Non-pigmented ciliary epithelial cell (primary cell): ENCODE measurements around the gene SLC24A3.

Source experiments
- DNase-seq: peaks from one replicate; pipeline ENCODE4 v3.0.0-alpha.2; 2010; ENCODE audit warnings: low read depth

Gene SLC24A3

DNA sequence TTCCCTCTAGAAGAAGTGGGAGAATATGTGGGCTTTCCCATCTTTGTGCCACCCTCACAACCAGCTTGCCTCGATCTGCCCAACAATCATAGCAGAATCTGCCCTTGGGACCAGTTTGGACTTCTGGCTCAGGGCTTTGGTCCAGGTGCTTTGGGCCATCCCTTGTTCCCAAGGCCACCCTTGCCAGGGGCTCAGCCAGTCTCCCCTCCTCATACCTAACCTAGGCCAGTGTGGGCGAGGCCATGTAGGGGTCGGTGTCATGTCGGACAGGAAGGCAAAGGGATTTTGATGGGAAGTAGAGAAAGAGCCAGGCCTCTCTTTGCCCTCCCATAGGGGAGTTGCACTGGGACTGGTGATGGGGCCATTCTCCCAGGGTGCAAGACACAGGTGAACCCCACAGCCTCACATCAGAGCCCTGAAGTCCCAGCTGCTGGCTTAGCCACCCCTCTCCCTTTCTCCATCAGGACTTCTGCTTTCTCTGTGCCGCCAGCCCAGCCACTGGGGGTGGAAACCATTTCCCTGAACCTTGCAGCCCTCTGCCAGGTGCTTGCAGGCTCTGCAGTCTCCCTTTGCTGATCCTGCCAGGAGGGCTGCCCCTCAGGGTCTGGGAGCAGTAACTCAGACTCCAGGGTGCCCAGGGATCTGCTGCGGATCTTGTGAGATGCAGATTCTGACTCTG, 60.7 kb downstream of the SLC24A3 start:
- no peak for DNase-seq

DNA sequence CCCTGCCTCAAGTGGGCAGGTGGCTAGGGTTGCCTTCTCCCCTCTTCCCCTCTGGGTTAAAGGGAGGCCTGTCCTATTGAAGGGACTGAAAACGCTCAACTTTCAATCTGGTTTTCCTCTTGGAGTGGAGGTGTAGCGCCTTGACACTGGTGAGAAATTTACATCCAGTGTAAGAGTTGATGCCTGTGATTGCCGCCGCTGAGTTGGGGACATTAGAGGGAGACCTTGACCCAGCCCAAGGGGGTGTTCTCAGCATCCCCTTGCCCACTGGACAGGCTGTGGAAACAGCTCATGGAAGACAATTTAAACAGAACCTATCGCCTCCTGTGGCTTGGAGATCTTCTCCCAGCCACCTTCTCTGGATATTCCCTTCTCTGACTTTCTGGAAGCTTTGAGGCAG, 61.6 kb downstream of the SLC24A3 start:
- DNase-seq = no peak

DNA sequence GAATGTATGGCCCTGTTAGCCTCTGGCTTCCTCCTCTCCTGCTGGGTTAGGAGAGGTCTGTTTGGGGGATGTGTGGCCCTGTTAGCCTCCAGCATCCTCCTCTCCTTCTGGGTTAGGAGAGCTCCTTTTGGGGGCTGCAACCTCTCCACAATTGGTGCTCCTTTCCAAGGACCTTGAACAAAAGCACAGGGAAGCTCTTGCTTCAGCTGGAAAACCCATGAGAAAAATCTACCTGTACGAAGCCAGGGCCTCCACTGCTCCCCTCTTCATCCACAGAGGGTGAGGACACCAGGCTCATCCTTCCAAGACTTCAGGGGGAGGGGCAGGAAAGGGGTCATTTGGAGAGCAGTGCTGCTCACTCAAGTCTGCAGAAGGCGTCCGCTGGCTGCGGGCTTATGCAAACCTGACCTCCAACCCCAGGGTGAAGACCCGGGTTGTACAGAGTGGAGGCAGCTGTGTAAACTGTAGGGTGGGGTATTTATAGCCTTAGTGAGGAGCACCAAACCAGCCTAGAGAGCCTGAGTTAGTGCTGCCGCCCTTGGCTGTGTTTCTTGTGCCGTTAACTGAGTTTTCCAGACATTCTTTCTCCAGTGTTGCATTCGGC, 62.1 kb downstream of the SLC24A3 start:
- DNase-seq = no peak

DNA sequence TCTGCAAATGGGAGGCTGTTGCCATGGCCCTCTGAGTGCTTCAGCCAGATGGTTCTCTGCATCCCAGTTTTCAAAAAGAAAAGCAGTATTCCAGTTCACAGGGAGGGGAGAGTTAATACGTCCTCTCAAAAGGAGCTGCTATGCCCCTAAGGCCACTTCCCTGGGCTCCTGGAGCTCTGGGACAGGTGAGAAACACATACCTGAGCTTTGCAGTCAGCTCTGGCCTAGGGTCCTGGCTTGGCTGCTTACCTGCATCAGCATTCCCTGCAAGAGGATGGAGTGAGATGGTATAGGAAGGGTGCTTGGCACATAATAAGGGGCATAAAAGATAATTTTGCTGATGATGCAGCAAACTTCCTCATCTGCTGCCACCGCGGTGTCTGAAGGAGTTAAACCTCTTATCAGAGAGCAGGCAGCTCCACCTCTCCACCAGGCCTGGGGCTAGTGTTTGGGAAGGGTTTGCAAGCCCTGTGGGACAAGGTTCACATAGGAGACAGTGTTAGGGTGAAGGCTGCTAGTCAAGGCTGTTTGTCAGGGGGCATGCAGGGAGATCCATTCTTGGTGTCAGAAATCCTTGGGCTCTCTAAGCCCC, 62.7 kb downstream of the SLC24A3 start:
- DNase-seq = no peak

DNA sequence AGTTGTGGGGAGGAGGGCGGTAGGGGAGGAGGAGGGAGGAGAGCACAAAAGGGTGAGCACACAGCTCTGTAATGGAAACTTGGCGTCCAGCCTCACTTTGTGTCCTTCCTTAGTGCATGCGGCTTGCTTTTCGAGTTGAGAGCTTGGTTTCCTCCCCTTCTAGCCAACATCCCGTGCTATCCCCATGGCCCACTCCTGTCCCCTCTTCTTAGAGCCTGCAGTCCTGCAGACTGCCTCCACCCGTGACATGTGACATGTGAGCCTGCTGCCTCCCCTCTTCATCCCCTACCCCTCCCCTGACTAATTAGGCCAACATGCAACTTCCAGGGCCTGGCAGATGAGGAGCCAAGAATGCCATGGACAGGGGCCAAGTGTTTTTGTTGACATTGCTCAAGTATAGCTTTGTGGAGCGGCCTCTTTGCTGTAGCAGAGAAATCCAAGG, 63.2 kb downstream of the SLC24A3 start:
- no peak for DNase-seq

DNA sequence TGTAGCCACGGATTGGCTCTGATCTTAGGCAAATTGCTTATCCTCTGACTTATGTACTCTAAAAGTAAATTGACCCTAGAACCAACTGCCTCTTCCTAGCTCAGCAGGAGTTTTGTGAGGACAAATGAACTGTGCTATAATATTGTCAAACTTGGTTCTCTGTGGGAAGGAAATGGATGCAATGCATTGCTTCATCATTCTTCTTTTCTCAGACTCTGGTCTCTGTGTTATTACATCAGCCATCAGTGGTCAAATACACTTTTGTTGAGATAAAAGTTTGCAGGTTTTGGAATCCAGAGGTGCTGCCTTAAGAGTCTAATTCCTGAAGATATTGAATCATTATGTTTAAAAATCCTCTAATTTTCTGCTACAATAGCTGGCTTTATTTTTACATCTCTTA, 64.9 kb downstream of the SLC24A3 start:
- no peak for DNase-seq

DNA sequence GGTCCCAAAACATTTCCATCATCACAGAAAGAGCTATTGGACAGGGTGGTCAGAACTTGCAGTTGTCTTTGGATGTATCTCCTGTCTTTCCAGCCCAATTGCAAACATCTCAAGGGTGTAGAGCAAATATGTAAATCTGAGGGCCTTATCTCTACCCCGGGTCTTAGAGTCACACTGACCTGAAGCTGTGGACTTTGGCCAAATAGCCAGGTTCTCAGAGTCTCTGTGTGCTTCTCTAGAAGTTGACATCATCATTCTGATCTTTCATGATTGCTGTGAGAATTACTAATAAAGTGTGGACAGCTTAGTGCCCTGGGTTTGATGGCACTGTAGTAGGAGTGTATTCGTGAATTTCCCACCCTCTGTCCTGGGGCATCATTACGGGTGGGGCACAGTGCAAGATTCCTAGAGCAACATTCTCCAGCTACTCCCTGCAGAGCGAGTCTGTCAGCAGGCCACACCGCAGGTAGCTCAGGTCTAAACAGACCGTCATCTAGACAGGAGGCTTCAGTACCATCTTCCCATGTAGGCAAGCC, 71.1 kb downstream of the SLC24A3 start:
- DNase-seq = no peak

DNA sequence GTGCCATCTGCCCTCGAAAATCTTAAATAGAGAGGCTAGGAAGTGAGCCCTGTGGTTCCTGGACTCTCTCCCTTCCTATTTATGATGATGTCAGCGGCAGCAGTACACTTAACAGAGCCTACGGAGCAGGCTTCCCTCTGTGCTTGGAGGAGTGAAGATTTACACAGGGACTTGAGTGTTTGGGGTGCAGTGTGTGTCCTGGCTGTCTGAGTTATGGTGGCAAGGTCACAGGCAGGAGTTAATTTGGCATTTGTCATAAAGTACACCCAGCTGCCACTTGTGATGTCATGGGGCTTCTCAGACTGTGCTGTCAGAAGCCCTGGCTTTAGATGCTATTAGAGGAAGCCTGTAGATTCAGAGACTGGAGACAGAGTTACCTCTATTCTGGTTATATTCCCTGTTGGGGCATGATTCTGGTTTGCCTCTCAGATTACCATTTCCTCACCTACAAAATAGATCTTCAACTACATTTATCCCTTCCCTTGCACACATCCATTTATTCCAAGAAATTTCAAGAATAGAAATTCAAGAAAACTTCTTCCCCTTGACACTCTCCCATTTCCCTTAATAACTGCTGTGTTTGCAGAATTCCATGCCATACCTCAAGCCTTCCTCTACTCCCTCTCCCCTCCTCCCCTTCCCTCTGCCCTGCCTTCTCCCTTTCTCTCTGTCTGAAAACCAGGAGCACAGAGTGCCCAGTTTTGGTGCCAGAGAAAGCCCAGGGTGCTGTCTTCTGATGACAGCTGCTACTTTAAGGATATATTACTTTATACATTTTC, 72.1 kb downstream of the SLC24A3 start:
- DNase-seq = no peak

DNA sequence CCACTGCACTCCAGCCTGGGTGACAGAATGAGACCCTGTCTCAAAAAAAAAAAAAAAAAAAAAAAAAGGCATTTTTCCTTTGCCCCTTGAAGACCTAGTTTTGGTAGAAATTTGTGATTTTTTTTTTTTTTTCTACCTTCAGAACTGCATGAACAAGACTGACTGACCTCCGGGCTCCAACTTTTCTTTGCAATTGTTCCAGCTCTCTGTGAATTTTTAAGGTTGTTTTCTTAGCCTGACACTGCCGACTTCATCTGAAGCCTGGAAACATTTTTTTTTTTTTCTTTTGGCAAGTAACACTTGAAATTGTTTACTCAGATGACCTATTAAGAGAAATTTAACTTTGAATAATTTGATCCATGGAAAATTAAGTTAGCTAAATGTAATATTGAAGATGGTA, 73.0 kb downstream of the SLC24A3 start:
- no peak for DNase-seq

DNA sequence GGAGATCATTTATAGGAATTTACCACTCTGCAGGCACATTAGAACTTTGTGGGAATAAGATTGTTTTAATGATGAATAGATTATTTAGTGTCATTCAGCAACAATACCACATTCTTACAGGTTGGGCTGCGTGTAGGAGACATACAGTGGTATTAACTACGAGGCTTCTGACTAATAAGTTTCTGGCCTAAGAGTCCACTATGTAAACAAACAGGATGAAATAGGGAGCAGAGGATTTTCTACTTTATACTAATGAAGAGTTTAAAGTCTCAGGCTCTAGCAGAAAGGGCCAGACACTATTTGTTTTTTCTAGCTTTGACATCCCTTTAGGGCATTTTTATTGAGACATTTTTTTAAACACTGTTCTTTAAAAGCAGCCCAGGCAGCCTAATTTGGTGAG, 75.6 kb downstream of the SLC24A3 start:
- DNase-seq = no peak

DNA sequence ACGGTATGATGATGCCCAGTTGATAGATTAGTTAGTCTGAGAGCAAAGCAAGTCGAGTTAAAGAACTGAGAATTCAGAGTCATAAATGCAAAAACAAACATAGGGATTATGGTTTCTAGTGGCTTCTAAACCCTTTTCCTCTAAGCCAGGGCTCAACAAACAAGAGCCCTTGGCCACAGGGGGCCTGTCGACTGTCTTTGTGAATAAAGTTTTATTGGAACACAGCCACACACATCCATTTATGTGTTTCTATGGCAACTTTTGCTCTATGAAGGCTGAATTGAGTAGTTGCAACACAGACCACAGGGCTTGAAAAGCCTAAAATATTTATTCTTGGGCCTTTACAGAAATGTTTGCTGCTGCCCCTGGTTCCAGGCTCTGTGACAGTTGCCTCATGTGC, 76.2 kb downstream of the SLC24A3 start:
- DNase-seq = no peak

DNA sequence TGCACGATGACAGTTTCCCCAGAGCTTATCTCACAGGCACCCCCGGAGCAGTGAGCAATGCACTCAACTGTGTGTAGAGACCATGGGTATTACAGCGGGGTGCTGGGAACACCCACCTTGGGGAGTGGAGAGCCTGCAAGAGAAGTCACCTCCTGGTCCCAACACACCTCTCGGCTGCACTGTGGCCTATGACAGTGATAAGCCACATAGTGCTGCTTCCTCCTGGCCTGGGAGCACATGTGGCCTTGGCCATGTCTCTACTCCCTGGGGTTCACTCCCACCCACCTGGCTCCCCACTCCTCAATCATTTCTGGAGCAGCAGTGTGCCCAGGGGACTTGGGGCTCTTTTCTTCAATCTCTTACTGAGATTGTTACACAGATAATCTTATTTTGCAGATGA, 77.0 kb downstream of the SLC24A3 start:
- DNase-seq = no peak

DNA sequence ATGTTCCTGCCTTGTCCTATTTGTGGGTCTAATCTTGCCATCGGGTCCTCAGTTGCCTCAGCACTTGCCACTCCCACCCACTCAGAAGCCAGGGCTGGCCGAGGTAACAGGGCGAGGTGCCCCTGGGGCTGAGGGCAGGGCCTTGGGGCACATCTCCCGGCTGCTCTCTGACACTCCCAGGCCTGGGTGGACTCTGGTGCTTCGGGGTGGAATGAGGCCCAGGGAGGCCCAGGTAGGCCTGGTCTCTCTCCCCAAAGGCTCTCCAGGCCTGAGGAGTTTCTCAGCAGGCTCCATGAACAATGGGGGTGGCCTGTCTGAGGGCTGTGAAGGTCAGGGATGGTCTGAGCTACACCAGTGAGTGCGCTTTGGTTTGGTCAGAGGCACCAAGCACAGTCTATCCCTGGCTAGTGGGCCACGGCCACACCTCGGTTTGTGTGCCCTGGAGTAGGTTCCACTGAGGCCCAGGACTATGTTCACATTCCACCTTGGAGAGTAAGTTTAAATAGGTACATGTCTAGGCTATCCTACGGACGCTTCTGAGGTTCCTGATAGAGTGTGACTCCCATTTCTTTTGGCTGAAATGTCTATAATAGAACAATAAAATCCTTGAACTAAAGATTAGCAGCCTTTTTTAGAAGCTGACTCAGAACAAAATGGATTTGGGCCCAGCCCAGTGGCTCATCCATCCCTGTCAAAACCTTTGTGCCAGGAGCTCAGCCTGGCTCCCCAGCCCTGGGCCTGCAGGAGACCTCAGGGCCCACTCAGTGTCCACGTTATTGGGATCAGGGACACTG, 78.8 kb downstream of the SLC24A3 start:
- DNase-seq = no peak

DNA sequence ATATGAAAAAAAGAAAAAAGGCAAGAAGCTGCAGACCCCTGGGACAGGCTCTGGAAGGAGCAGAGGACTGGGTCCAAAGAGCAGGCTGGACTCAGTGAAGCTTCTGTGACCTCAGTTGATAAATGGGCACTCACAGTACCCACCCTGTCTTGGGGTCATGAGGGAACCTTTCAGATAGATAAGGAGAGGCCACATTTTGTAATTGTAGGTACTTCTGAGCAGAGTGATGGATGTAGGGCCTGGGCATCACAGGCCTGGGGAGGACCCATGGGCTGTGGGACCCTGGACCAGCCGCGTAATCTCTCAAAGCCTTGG, 79.3 kb downstream of the SLC24A3 start:
- DNase-seq = no peak

DNA sequence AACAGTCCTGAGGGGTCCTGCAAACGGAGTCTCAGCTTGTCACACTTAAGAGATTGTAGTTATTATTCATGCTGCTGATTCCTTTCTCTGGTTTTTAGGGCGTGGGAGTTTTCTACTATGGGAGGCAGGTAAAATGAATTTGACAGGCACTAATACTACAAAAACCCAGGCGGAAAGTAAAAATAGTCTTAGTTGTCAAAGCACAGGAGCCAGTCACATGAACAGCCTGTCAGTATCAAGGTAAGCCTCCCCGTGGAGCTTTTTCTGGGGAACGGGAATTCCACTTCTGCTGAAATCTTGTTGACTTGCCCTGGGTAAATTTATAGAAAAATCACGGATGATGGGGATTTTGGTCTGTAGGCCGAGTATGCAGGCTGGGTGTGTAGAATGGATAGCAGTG, 79.8 kb downstream of the SLC24A3 start:
- no peak for DNase-seq

DNA sequence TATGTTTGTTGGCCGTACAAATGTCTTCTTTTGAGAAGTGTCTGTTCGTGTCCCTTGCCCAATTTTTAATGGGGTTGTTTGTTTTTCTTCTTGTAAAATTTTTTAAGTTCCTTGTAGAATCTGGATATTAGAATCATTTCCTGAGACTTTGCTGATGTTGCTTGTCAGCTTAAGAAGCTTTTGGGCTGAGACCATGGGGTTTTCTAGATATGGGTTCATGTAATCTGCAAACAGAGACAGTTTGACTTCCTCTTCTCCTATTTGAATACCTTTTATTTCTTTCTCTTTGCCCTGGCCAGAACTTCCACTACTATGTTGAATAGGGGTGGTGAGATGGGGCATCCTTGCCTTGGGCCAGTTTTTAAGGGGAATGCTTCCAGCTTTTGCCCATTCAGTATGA, 82.6 kb downstream of the SLC24A3 start:
- no peak for DNase-seq

DNA sequence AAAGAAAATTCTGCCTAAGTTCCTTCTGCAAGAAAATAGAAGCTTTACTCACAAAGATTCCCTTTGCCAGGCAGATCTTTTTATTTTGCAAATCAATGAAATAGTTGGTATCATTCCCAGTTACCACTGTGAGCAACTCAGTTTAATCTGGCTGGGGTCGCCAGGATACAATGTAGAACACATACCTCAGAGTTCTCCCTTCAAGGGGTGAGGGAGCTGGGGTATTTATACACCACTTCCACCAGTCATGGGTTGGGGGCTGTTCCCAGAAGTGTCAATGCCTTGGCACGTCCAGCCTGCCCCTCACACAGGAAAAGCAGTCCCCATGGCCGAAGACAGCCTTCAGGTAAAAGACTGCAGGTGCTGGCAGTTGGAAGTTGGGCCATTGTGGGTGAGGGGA, 86.2 kb downstream of the SLC24A3 start:
- no peak for DNase-seq

DNA sequence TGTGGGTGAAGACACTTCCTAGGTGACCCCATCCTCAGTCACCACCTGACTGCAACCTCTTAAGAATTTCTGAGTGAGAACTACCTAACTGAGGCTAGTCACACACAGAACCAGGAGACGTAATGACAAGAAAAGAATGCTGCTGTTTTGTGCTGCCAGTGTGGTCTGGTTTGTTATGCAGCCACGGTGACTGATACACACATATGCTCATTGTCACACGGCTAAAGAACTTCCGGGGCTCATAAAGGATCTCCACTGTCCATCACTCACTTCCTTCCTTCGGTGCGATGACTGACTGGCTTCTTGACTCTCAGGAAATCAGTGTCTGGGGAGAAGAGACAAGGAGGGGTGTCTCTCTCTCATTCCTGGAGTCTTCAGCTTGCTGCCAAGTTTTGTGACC, 88.0 kb downstream of the SLC24A3 start:
- DNase-seq = no peak

DNA sequence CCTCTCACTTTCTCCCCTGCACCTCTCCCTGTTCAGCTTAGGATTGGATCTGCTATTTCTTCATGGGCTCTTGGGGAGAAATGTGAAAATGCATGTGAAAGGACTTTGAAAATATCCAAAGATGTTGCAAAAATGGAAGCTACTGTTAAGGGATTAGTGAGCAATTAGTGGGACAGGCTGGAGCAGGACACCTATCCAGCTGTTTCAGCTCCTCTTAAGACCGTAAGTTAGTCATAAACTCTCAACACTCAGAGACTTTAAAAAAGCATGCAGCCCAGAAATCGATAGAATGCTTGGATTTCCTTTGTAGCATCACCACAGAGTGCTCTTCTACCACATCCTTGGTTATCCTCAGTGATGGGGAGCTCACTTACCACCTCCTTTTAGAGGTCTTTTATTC, 88.7 kb downstream of the SLC24A3 start:
- DNase-seq = no peak

DNA sequence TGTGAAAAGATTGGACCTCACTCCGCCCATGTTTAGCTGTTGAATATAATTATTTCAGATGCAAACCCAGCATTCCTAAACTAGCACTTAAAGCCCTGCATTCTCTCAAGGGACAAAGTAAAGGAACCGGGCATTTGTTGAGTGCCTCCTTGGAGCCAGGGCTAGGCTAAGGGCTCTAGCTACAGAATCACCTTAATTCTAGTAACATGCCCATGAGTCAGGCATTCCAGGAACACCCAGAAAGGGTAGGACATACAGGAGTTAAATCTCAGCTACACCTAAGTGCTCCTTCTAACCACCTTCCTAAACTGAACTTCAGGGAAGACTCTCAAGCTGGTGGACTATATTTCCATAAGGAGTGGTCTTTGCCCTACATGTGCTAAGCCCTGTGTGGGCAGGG, 89.4 kb downstream of the SLC24A3 start:
- DNase-seq = no peak

DNA sequence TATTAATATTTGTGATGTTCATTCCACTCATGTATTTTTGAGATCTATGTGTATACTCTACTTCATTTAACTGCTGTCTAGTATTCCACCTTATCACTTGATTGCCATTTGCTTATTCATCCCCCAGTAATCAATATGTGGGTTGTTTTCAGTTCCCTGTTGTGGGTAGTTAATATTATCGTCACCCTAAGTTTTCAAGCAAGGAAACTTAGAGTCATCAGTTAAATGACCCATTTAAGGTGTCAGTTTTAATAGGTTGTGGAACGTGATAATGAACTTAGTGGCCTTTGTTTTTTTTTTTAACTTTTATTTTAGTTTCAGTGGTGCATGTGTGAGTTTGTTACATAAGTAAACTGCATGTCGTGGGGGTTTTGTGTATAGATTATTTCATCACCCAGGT, 90.3 kb downstream of the SLC24A3 start:
- DNase-seq = no peak

DNA sequence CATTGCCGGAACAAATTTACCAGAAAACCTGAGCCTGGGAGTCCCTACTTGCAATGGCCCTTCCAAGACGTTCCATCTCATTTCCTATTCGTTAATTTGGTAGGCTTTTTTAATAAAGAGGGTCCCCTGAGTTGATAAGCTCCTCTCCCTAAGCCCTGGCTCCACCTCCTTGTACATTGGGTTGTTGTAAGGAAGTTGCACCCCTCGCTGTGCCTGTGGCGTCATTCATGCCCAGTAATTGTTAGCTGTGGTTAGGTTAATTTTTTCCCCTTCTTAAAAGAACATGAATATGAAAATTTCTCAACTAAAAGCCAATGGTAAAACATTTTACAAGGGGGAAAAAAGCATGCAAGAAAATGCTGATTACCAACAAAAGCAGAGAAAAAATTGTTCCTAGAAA, 91.9 kb downstream of the SLC24A3 start:
- DNase-seq = no peak
